ENCODE measurements around the gene RHBDL1.

Gene RHBDL1

DNA sequence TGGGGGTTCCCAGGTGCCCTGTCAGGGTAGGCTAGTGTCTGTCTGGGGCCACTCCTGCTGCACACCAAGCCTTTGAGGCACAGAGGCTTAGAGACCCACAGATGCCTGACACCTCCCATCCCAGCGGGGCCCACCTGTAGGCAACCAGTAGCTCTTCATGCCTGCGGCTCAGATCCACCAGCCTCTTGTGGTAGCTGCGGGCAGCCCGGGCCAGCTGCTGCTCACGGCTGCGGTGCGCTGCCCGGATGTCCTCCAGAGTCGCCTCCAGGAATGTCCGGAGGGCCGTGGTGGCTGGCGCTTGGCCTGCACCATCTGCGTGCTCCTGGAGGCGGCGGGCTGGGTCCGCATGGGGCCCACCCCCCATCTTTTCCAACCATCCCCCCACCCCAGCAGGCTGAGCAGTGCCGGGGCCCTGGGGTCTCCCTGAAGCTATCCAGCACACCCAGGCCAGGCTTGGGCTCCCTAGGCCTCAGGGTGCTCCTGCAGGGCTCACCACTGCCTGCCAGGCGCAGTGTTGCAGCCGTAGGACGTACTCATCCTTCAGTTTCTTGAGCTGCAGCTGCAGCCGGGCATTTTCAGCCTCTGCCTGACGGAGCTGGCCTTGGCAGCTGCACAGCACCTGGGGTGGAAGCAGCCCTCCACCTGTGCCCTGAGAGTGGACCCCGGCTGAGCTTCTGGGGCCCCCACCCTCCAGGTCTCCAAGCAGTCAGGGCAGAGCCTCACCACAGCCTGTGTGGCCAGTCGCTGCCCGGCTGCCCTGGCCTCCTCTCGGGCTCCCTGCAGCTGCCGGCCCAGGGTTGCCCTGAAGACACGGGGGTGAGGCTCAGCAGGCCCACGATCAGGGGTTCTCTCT is 48.9 kb downstream of the RHBDL1 start (continued):
- peak; percentile 95 for TF ChIP-seq ZFP69B (tag by site-specific recombination; IDR thresholded peaks at IDR 0.05)
- TF ChIP-seq, protein P1, sequence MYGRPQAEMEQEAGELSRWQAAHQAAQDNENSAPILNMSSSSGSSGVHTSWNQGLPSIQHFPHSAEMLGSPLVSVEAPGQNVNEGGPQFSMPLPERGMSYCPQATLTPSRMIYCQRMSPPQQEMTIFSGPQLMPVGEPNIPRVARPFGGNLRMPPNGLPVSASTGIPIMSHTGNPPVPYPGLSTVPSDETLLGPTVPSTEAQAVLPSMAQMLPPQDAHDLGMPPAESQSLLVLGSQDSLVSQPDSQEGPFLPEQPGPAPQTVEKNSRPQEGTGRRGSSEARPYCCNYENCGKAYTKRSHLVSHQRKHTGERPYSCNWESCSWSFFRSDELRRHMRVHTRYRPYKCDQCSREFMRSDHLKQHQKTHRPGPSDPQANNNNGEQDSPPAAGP (tag by site-specific recombination; IDR thresholded peaks at IDR 0.05) = no peak
- no peak for TF ChIP-seq GLI2 (tag by site-specific recombination; IDR thresholded peaks at IDR 0.05; ENCODE audit: borderline replicate concordance, low read depth)
- TF ChIP-seq ZBTB49 (tag by site-specific recombination; IDR thresholded peaks at IDR 0.05; ENCODE audit: low read depth) = no peak
- TF ChIP-seq ZNF423 (tag by site-specific recombination; IDR thresholded peaks at IDR 0.05) = no peak

DNA sequence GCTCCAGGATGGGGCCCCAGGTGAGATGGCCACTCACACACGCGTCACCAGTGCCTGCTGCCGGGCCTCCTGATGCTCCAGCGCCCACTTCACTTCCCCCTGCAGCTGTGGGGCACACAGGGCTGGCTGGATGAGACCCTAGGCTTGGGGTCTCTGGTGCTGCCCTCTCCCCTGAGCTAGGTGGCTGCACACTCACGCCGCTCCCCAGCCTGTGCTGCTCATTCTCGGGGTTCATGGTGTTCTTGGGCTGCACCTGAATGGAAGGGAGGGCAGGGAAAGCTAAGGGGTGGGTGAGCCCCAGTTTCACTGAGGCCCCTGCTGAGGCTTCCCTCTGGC is 49.5 kb downstream of the RHBDL1 start:
- no peak overlapping the region for H3K4me3 ChIP-seq (ENCODE audit: low read depth, low read length)
- H3K4me1 ChIP-seq (ENCODE audit: control insufficient read depth, insufficient read depth, low read length) = peaks cover 9% of the 10 kb centered on the region
- POLR2A ChIA-PET = interaction anchor here (1.3 to 2.1 kb wide), 5 partner anchors 9 to 76 kb away, joined by 3 to 8 read pairs (median 4); partner anchors contain the start of genes GNG13, METRN and WDR24
- CTCF ChIA-PET = interaction anchor here (1.3 to 4.8 kb wide), 2 partner anchors 12 to 21 kb away, joined by 4 to 38 read pairs; partner anchors contain the start of gene METRN
- H3K27ac ChIP-seq (ENCODE audit: extremely low read depth, low read depth, low read length) = no peak overlapping the region
- H3K36me3 ChIP-seq (ENCODE audit: control insufficient read depth in 2 of 2, insufficient read depth in 1 of 2, low read length in 2 of 2) = peaks cover 0 to 5% of the 10 kb centered on the region in 2 experiments; a peak in 1 of 3 replicates
- TF ChIP-seq ZIC2 (tag by site-specific recombination; IDR thresholded peaks at IDR 0.05) = peak; percentile 19
- no peak for TF ChIP-seq IKZF3 (tag by site-specific recombination; IDR thresholded peaks at IDR 0.05)
- H3K9me3 ChIP-seq (ENCODE audit: control insufficient read depth, insufficient read depth, low read depth, low read length) = no peaks in the 10 kb centered on the region

GRCh38 chr16:725463-726187 is 50.2 kb downstream of the RHBDL1 start:
- H3K4me1 ChIP-seq (ENCODE audit: control insufficient read depth, insufficient read depth, low read length) = peaks cover 7% of the 10 kb centered on the region; the same call in 1 of the 2 replicates
- CTCF ChIA-PET = interaction anchor here (1.3 to 4.8 kb wide), 2 partner anchors 12 to 20 kb away, joined by 4 to 38 read pairs; partner anchors contain the start of gene METRN
- no peaks in the 10 kb centered on the region for H3K9me3 ChIP-seq (ENCODE audit: control insufficient read depth, insufficient read depth, low read depth, low read length)
- H3K27ac ChIP-seq (ENCODE audit: extremely low read depth, low read depth, low read length) = no peak overlapping the region
- POLR2A ChIA-PET = interaction anchor here (0.6 to 2.1 kb wide), 7 partner anchors 9 to 1452 kb away, joined by 3 to 8 read pairs (median 4); partner anchors contain the start of genes JMJD8, METRN and WDR24
- no peak overlapping the region for H3K4me3 ChIP-seq (ENCODE audit: low read depth, low read length)
- H3K36me3 ChIP-seq (ENCODE audit: control insufficient read depth in 2 of 2, insufficient read depth in 1 of 2, low read length in 2 of 2) = peaks cover 0 to 9% of the 10 kb centered on the region in 2 experiments; a peak in 1 of 3 replicates
- TF ChIP-seq CTCF (tag by site-specific recombination; IDR thresholded peaks at IDR 0.05) (no peak), SALL2 (tag by site-specific recombination; IDR thresholded peaks at IDR 0.05; ENCODE audit: borderline replicate concordance) (no peak), ZNF184 (tag by site-specific recombination; IDR thresholded peaks at IDR 0.05) (no peak), ZNF292 (tag by site-specific recombination; IDR thresholded peaks at IDR 0.05; ENCODE audit: borderline replicate concordance, low read depth) (no peak), GLIS1 (tag by site-specific recombination; IDR thresholded peaks at IDR 0.05) (peak; percentile 90), ZNF530 (tag by site-specific recombination; IDR thresholded peaks at IDR 0.05; ENCODE audit: low read depth) (no peak), BCL6B (tag by site-specific recombination; IDR thresholded peaks at IDR 0.05) (no peak), GLIS2 (tag by site-specific recombination; IDR thresholded peaks at IDR 0.05) (peak; percentile 59), ZNF600 (tag by site-specific recombination; IDR thresholded peaks at IDR 0.05) (no peak), ZSCAN23 (tag by site-specific recombination; IDR thresholded peaks at IDR 0.05) (no peak), ZFHX2 (tag by site-specific recombination; conservative IDR thresholded peaks at IDR 0.05) (peak; percentile 91), ZFP37 (tag by site-specific recombination; IDR thresholded peaks at IDR 0.05) (no peak), ZNF311 (tag by site-specific recombination; IDR thresholded peaks at IDR 0.05; ENCODE audit: borderline replicate concordance) (no peak), KLF8 (tag by site-specific recombination; IDR thresholded peaks at IDR 0.05) (0 out of 2 replicates have a peak, but pooled peaks have one; percentile 10)
- TF ChIP-seq, protein P2, sequence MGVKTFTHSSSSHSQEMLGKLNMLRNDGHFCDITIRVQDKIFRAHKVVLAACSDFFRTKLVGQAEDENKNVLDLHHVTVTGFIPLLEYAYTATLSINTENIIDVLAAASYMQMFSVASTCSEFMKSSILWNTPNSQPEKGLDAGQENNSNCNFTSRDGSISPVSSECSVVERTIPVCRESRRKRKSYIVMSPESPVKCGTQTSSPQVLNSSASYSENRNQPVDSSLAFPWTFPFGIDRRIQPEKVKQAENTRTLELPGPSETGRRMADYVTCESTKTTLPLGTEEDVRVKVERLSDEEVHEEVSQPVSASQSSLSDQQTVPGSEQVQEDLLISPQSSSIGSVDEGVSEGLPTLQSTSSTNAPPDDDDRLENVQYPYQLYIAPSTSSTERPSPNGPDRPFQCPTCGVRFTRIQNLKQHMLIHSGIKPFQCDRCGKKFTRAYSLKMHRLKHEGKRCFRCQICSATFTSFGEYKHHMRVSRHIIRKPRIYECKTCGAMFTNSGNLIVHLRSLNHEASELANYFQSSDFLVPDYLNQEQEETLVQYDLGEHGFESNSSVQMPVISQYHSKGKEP (tag by site-specific recombination; IDR thresholded peaks at IDR 0.05) = no peak
